IMR-90 (cell line): ENCODE data around the gene DTX3L. TPM values are rescaled to one million over a fixed set of nuclear protein-coding genes. Genes with fewer than 3 reads are reported as not detected.

ENCODE experiments used
- ATAC-seq: fragments of 200-7000 bp; cut with Tn5 transposase; 2 replicates; pipeline ENCODE4 v1.9.1; 2020; ENCODE audit warnings: low read depth, mild to moderate bottlenecking, moderate library complexity
- BruUV-seq: library from RNA; stranded (reverse); fragments of 400-500 nt; replicated peaks from 2 replicates; lab custom pipeline; 2021; lab: Mats Ljungman, UMichigan
- CTCF ChIA-PET: fragments of 300-600 bp; formaldehyde crosslinking; extraction: SDS; loops from one replicate; lab custom pipeline; 2021; ENCODE audit warnings: antibody characterized with exemption; lab: Yijun Ruan, JAX
- POLR2A ChIA-PET: fragments of 300-600 bp; sonication (Branson Sonifier 250); formaldehyde crosslinking; loops from one replicate; lab custom pipeline; 2022; ENCODE audit warnings: antibody characterized with exemption; ENCODE audit not compliant: unreplicated experiment; lab: Charles Lee
- DNase-seq: peaks from one replicate; pipeline ENCODE4 v3.0.0; 2013
- H2AFZ ChIP-seq: replicated peaks from 2 replicates; pipeline ENCODE3; 2013; ENCODE audit warnings: low read length, mild to moderate bottlenecking; ENCODE audit not compliant: poor library complexity
- H2AK5ac ChIP-seq: 2 replicates; pipeline ENCODE4 v1.6.1; 2013; ENCODE audit warnings: low read depth, low read length, inconsistent platforms
- H2AK9ac ChIP-seq: replicated peaks from 2 replicates; pipeline ENCODE3; 2013; ENCODE audit warnings: mild to moderate bottlenecking, low read depth, low read length, moderate library complexity; ENCODE audit not compliant: poor library complexity
- H2BK120ac ChIP-seq: 2 replicates; pipeline ENCODE4 v1.6.1; 2013; ENCODE audit warnings: low read depth, low read length, inconsistent platforms
- H2BK15ac ChIP-seq: 3 replicates; pipeline ENCODE4 v1.6.1; 2013; ENCODE audit warnings: low read depth, low read length, inconsistent platforms
- H2BK20ac ChIP-seq: 2 replicates; pipeline ENCODE4 v1.6.1; 2013; ENCODE audit warnings: low read depth, mild to moderate bottlenecking, inconsistent platforms, low read length, moderate library complexity
- H2BK5ac ChIP-seq: 2 replicates; pipeline ENCODE4 v1.6.1; 2013; ENCODE audit warnings: mild to moderate bottlenecking, low read depth, low read length, inconsistent platforms; ENCODE audit not compliant: poor library complexity, severe bottlenecking
- H3K14ac ChIP-seq: replicated peaks from 2 replicates; pipeline ENCODE4 v1.6.1; 2013; ENCODE audit warnings: low read depth, low read length, inconsistent platforms
- H3K18ac ChIP-seq: 2 replicates; pipeline ENCODE4 v1.6.1; 2013; ENCODE audit warnings: low read depth, low read length, control low read depth
- H3K23ac ChIP-seq: 2 replicates; pipeline ENCODE4 v1.6.1; 2013; ENCODE audit warnings: low read depth, low read length, inconsistent platforms
- H3K27ac ChIP-seq: 2 replicates; pipeline ENCODE4 v1.5.1; 2013; ENCODE audit warnings: mild to moderate bottlenecking, control low read depth, low read length; ENCODE audit not compliant: insufficient read depth
- H3K27me3 ChIP-seq: 2 replicates; pipeline ENCODE4 v1.6.1; 2013; ENCODE audit warnings: low read length; ENCODE audit not compliant: control insufficient read depth, insufficient read depth
- H3K36me3 ChIP-seq: 2 replicates; pipeline ENCODE4 v1.6.1; 2013; ENCODE audit warnings: low read length, mixed read lengths; ENCODE audit not compliant: control insufficient read depth, insufficient read depth
- H3K4ac ChIP-seq: 2 replicates; pipeline ENCODE4 v1.6.1; 2013; ENCODE audit warnings: low read depth, low read length, inconsistent platforms
- H3K4me1 ChIP-seq: 2 replicates; pipeline ENCODE4 v1.6.1; 2013; ENCODE audit warnings: low read length, mixed read lengths; ENCODE audit not compliant: control insufficient read depth, insufficient read depth
- H3K4me2 ChIP-seq: 2 replicates; pipeline ENCODE4 v1.6.1; 2013; ENCODE audit warnings: low read depth, mild to moderate bottlenecking, control low read depth, low read length, moderate library complexity
- H3K4me3 ChIP-seq: 2 replicates; pipeline ENCODE4 v1.5.1; 2013; ENCODE audit warnings: low read depth, mild to moderate bottlenecking, control low read depth, low read length, moderate library complexity; ENCODE audit not compliant: insufficient read depth
- H3K56ac ChIP-seq: 2 replicates; pipeline ENCODE4 v1.6.1; 2013; ENCODE audit warnings: low read length, inconsistent platforms; ENCODE audit not compliant: insufficient read depth; ENCODE audit errors: extremely low read depth
- H3K79me1 ChIP-seq, 2 experiments: 2 replicates each; pipeline ENCODE4 v1.6.1; 2013; ENCODE audit warnings: low read length in 2 of 2, inconsistent platforms in 1 of 2, low read depth in 1 of 2
- H3K9ac ChIP-seq: 2 replicates; pipeline ENCODE4 v1.6.1; 2013; ENCODE audit warnings: low read depth, low read length, control low read depth
- H3K9me1 ChIP-seq: 2 replicates; pipeline ENCODE4 v1.6.1; 2013; ENCODE audit warnings: low read length, inconsistent platforms; ENCODE audit not compliant: insufficient read depth
- H3K9me3 ChIP-seq: 2 replicates; pipeline ENCODE4 v1.6.1; 2013; ENCODE audit warnings: low read length; ENCODE audit not compliant: control insufficient read depth, insufficient read depth
- H4K20me1 ChIP-seq: 2 replicates; pipeline ENCODE4 v1.6.1; 2013; ENCODE audit warnings: low read length, inconsistent platforms; ENCODE audit not compliant: insufficient read depth
- H4K5ac ChIP-seq: 2 replicates; pipeline ENCODE4 v1.6.1; 2013; ENCODE audit warnings: mild to moderate bottlenecking, low read depth, low read length, control low read depth
- H4K8ac ChIP-seq, 2 experiments: 2 replicates each; pipeline ENCODE4 v1.6.1; 2013; ENCODE audit warnings: low read depth in 2 of 2, low read length in 2 of 2, control low read depth in 1 of 2, inconsistent platforms in 1 of 2
- H4K91ac ChIP-seq: 2 replicates; pipeline ENCODE4 v1.6.1; 2013; ENCODE audit warnings: low read depth, low read length, inconsistent platforms; ENCODE audit not compliant: insufficient read depth
- BHLHE40 ChIP-seq: fragments of 150-350 bp; IDR thresholded peaks from 2 replicates; pipeline ENCODE4 v1.6.1; 2016; ENCODE audit warnings: mild to moderate bottlenecking, low read depth, low read length
- CEBPB ChIP-seq: IDR thresholded peaks from 2 replicates; pipeline ENCODE4 v1.6.1; 2012; ENCODE audit warnings: low read depth, low read length, improper control_type of control experiment
- CHD1 ChIP-seq: IDR thresholded peaks from 2 replicates; pipeline ENCODE4 v1.6.1; 2012; ENCODE audit warnings: low read depth, low read length, improper control_type of control experiment
- CTCF ChIP-seq: conservative IDR thresholded peaks from 2 replicates; pipeline ENCODE4 v1.5.1; 2012; ENCODE audit warnings: mild to moderate bottlenecking, low read depth, low read length, improper control_type of control experiment
- MAFK ChIP-seq: IDR thresholded peaks from 2 replicates; pipeline ENCODE4 v1.6.1; 2012; ENCODE audit warnings: low read depth, low read length, improper control_type of control experiment
- MAZ ChIP-seq: IDR thresholded peaks from 2 replicates; pipeline ENCODE4 v1.6.1; 2012; ENCODE audit warnings: low read depth, mild to moderate bottlenecking, low read length, improper control_type of control experiment, moderate library complexity, borderline replicate concordance
- MXI1 ChIP-seq: IDR thresholded peaks from 2 replicates; pipeline ENCODE4 v1.6.1; 2012; ENCODE audit warnings: low read depth, mild to moderate bottlenecking, low read length, moderate library complexity, borderline replicate concordance
- NFE2L2 ChIP-seq: fragments of 150-350 bp; IDR thresholded peaks from 2 replicates; pipeline ENCODE4 v1.6.1; 2016; ENCODE audit warnings: low read depth, mild to moderate bottlenecking, low read length
- RAD21 ChIP-seq: IDR thresholded peaks from 2 replicates; pipeline ENCODE4 v1.6.1; 2012; ENCODE audit warnings: low read length, improper control_type of control experiment
- RCOR1 ChIP-seq: IDR thresholded peaks from 2 replicates; pipeline ENCODE4 v1.6.1; 2012; ENCODE audit warnings: mild to moderate bottlenecking, low read length, improper control_type of control experiment; ENCODE audit not compliant: insufficient replicate concordance
- SMC3 ChIP-seq: fragments of 150-350 bp; IDR thresholded peaks from 2 replicates; pipeline ENCODE4 v1.6.1; 2016; ENCODE audit warnings: low read depth, mild to moderate bottlenecking, antibody characterized with exemption, low read length, moderate library complexity
- USF2 ChIP-seq: fragments of 150-350 bp; IDR thresholded peaks from 2 replicates; pipeline ENCODE4 v1.6.1; 2017; ENCODE audit warnings: mild to moderate bottlenecking, antibody characterized with exemption, low read length, low read depth
- WGBS, 2 experiments: methylation state at CpG; one replicate each; pipeline versions ENCODE4 v1.1.5 to v1.1.7; 2013; ENCODE audit warnings: missing lambda C conversion rate in 2 of 2; ENCODE audit not compliant: insufficient read length in 1 of 2; ENCODE audit errors: extremely low coverage in 2 of 2; 5-methylcytosine and 5-hydroxymethylcytosine counted together
- dilution Hi-C: fragments of 300-500 bp; cut with HindIII; formaldehyde crosslinking; loops from one replicate; pipeline ENCODE4 v1.14.3; 2018; ENCODE audit warnings: low sequenced_read_pairs; ENCODE audit not compliant: unreplicated experiment
- in situ Hi-C: fragments of 300-500 bp; cut with MboI; formaldehyde crosslinking; loops from 3 replicates; pipeline ENCODE4 v1.14.3; 2019; ENCODE audit warnings: low sequenced_read_pairs, inconsistent platforms, mixed read lengths
- intact Hi-C: fragments of 100-400 bp; cut with micrococcal nuclease; formaldehyde crosslinking; loops from 2 replicates; pipeline ENCODE4 v1.10.0; 2022
- polyA plus RNA-seq, 3 experiments: library from polyadenylated mRNA; depleted of rRNA; stranded (reverse); fragments of >200 nt; gene quantifications; 2 replicates each; pipeline ENCODE4 v1.2.3, GENCODE V29; 2012; ENCODE audit warnings: low replicate concordance in 1 of 3
- total RNA-seq: library from RNA; depleted of rRNA; stranded (reverse); fragments of >200 nt; gene quantifications from 2 replicates; pipeline ENCODE4 v1.2.3, GENCODE V29; 2012
- TF ChIP-seq, protein P1 (sequence below): fragments of 150-350 bp; IDR thresholded peaks from 2 replicates; pipeline ENCODE4 v1.6.1; 2016; ENCODE audit warnings: low read depth, mild to moderate bottlenecking, low read length, moderate library complexity, borderline replicate concordance

Gene DTX3L
- total and polyA plus RNA-seq, 2 of the 4 experiments (the other 2 are of a cell fraction): 4.1 to 7.9 TPM

GRCh38 chr3:122621112-122621511, 57.0 kb downstream of the DTX3L start:
- no peak for TF ChIP-seq CTCF
- no peak for TF ChIP-seq BHLHE40
- TF ChIP-seq MAFK: no peak
- no peak for TF ChIP-seq NFE2L2
- TF ChIP-seq RCOR1: no peak
- no peak for TF ChIP-seq MXI1
- no peak for TF ChIP-seq RAD21
- TF ChIP-seq SMC3: no peak
- TF ChIP-seq MAZ: no peak
- no peak for TF ChIP-seq USF2
- no peak for TF ChIP-seq CHD1
- no peak for TF ChIP-seq CEBPB
- TF ChIP-seq, protein P1, sequence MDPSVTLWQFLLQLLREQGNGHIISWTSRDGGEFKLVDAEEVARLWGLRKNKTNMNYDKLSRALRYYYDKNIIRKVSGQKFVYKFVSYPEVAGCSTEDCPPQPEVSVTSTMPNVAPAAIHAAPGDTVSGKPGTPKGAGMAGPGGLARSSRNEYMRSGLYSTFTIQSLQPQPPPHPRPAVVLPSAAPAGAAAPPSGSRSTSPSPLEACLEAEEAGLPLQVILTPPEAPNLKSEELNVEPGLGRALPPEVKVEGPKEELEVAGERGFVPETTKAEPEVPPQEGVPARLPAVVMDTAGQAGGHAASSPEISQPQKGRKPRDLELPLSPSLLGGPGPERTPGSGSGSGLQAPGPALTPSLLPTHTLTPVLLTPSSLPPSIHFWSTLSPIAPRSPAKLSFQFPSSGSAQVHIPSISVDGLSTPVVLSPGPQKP: no peak
- Histone ChIP-seq H2AK9ac (no peak overlapping the region), H3K9me3 (no peaks in the 10 kb centered on the region), H4K91ac (no peak overlapping the region), H3K23ac (no peak overlapping the region), H4K20me1 (no peaks in the 10 kb centered on the region), H2AFZ (no peak overlapping the region), H3K36me3 (no peaks in the 10 kb centered on the region), H3K4me1 (peaks cover 2% of the 10 kb centered on the region; the same call in 1 of the 2 replicates), H3K79me1 (no peaks in the 10 kb centered on the region), H3K9ac (no peak overlapping the region), H2BK15ac (no peak overlapping the region), H3K27me3 (peaks cover 39% of the 10 kb centered on the region), H3K56ac (no peak overlapping the region), H3K4me3 (no peak overlapping the region), H3K18ac (no peak overlapping the region), H2AK5ac (no peak overlapping the region), H2BK20ac (no peak overlapping the region), H2BK120ac (no peak overlapping the region), H3K27ac (no peak overlapping the region), H4K5ac (no peak overlapping the region), H4K8ac (no peak overlapping the region), H3K4me2 (no peak overlapping the region), H2BK5ac (no peak overlapping the region), H3K14ac (no peak overlapping the region), H3K9me1 (no peaks in the 10 kb centered on the region), H3K4ac (no peak overlapping the region)
- no TSS peak for BruUV-seq
- intact Hi-C loops: no loop called here
- dilution Hi-C loops: no loop called here
- ChIA-PET POLR2A (interaction anchor here (0.6 kb wide), 1 partner anchor 61 kb away, joined by 4 read pairs; no protein-coding TSS in a partner anchor), CTCF (interaction anchor here (0.6 kb wide), 1 partner anchor 9 kb away, joined by 3 read pairs; no protein-coding TSS in a partner anchor)
- in situ Hi-C loops: no loop called here
- no peak for DNase-seq
- no peak for ATAC-seq
- WGBS, 2 experiments: no CpG with 5 or more reads among the region's 3 CpGs
